K562 (cell line): ENCODE results near the gene FBXW2. TPM values are rescaled to one million over a fixed set of nuclear protein-coding genes. Genes with fewer than 3 reads are reported as not detected.

Experiments
- ATAC-seq: fragments of 200-7000 bp; cut with Tn5 transposase; 3 replicates; pipeline ENCODE4 v1.9.1; 2020; ENCODE audit warnings: moderate library complexity
- BruUV-seq: library from RNA; stranded (reverse); fragments of 400-500 nt; replicated peaks from 2 replicates; lab custom pipeline; 2021; lab: Mats Ljungman, UMichigan
- CTCF ChIA-PET: fragments of 300-600 bp; formaldehyde crosslinking; extraction: SDS; loops from one replicate; lab custom pipeline; 2021; ENCODE audit warnings: low intra/inter-chr PET ratio; lab: Yijun Ruan, JAX
- POLR2A ChIA-PET: fragments of 300-600, 350-650 bp; sonication (Branson Sonifier 250); formaldehyde crosslinking; extraction: SDS; loops from one replicate; lab custom pipeline; 2021; ENCODE audit warnings: antibody characterized with exemption, inconsistent platforms; lab: Yijun Ruan, JAX
- DNase-seq, 4 experiments: peaks; one replicate each; pipeline versions ENCODE4 v3.0.0 to v3.0.0-alpha.2; 2011 to 2018; ENCODE audit warnings: low spot score in 3 of 4, mixed read lengths in 3 of 4; ENCODE audit errors: extremely low read depth in 1 of 4
- FAIRE-seq: peaks from 2 replicates; lab custom pipeline; 2011; peaks lifted over from hg19 to GRCh38; lab: Jason Lieb, UNC
- H2AFZ ChIP-seq: 2 replicates; pipeline ENCODE4 v1.6.0; 2011; ENCODE audit warnings: low read depth, low read length, control low read depth, inconsistent platforms
- H3K27ac ChIP-seq: fragments of 200-600 bp; 3 replicates; pipeline ENCODE4 v1.8.0; 2011; ENCODE audit warnings: low read depth, mild to moderate bottlenecking, control low read depth, inconsistent platforms, low read length, moderate library complexity, mixed read lengths; ENCODE audit errors: extremely low read depth
- H3K27me3 ChIP-seq, 2 experiments: fragments of 300-600 bp in 1 of 2; 2 replicates in 1 of 2; 3 replicates in 1 of 2; pipeline versions ENCODE4 v1.6.0 to v1.8.0; 2011; ENCODE audit warnings: inconsistent platforms in 2 of 2, low read length in 2 of 2, mild to moderate bottlenecking in 1 of 2, mixed read lengths in 1 of 2, moderate library complexity in 1 of 2; ENCODE audit not compliant: control insufficient read depth in 2 of 2, insufficient read depth in 2 of 2
- H3K36me3 ChIP-seq: fragments of 300-600 bp; 3 replicates; pipeline ENCODE4 v1.8.0; 2011; ENCODE audit warnings: mild to moderate bottlenecking, low read length, inconsistent platforms; ENCODE audit not compliant: control insufficient read depth, insufficient read depth
- H3K4me1 ChIP-seq, 2 experiments: fragments of 200-600 bp in 1 of 2; replicated peaks in 1 of 2; 2 replicates in 1 of 2; 3 replicates in 1 of 2; pipeline versions ENCODE4 v1.5.1 to v1.8.0; 2011; ENCODE audit warnings: inconsistent platforms in 2 of 2, low read length in 2 of 2, mild to moderate bottlenecking in 1 of 2, mixed read lengths in 1 of 2, moderate library complexity in 1 of 2; ENCODE audit not compliant: control insufficient read depth in 2 of 2, insufficient read depth in 2 of 2
- H3K4me2 ChIP-seq: 2 replicates; pipeline ENCODE4 v1.6.1; 2011; ENCODE audit warnings: low read length, control low read depth, inconsistent platforms, mixed read lengths; ENCODE audit not compliant: insufficient read depth
- H3K4me3 ChIP-seq: fragments of 200-600 bp; sonication (generic), shearing (Covaris generic); 2 replicates; pipeline ENCODE4 v1.5.1; 2016; ENCODE audit warnings: control low read depth, inconsistent platforms
- H3K79me2 ChIP-seq: fragments of 200-600 bp; 3 replicates; pipeline ENCODE4 v1.8.0; 2011; ENCODE audit warnings: low read length, inconsistent platforms; ENCODE audit not compliant: control insufficient read depth, insufficient read depth
- H3K9ac ChIP-seq, 2 experiments: 2 replicates each; pipeline versions ENCODE4 v1.6.0 to v1.6.1; 2011; ENCODE audit warnings: low read depth in 2 of 2, low read length in 2 of 2, control low read depth in 1 of 2, inconsistent platforms in 1 of 2, mild to moderate bottlenecking in 1 of 2, mixed read lengths in 1 of 2; ENCODE audit not compliant: insufficient read depth in 1 of 2
- H3K9me1 ChIP-seq: one replicate; pipeline ENCODE4 v1.6.0; 2011; ENCODE audit warnings: inconsistent platforms, mild to moderate bottlenecking, low read length, moderate library complexity; ENCODE audit not compliant: control insufficient read depth, insufficient read depth
- H3K9me3 ChIP-seq: replicated peaks from 2 replicates; pipeline ENCODE4 v1.5.1; 2011; ENCODE audit warnings: low read depth, low read length, inconsistent platforms; ENCODE audit not compliant: control insufficient read depth, insufficient read depth
- H4K20me1 ChIP-seq: replicated peaks from 2 replicates; pipeline ENCODE4 v1.6.1; 2011; ENCODE audit warnings: low read length, inconsistent platforms, mixed read lengths; ENCODE audit not compliant: control insufficient read depth, insufficient read depth
- CBX2 ChIP-seq: fragments of 200-600 bp; sonication (generic); IDR thresholded peaks from one replicate; pipeline ENCODE4 v1.6.1; 2012; ENCODE audit warnings: mild to moderate bottlenecking, low read length, inconsistent platforms; ENCODE audit not compliant: insufficient read depth, poor library complexity, severe bottlenecking
- ESRRB ChIP-seq: fragments of 250-450 bp; sonication (Bioruptor Pico); IDR thresholded peaks from 2 replicates; pipeline ENCODE4 v1.5.0; 2020; ENCODE audit warnings: mild to moderate bottlenecking, moderate library complexity, borderline replicate concordance
- ILK ChIP-seq: fragments of 450-650 bp; IDR thresholded peaks from 2 replicates; pipeline ENCODE4 v1.6.1; 2016; ENCODE audit warnings: missing genetic modification characterization, low read depth, mild to moderate bottlenecking, missing compliant biosample characterization, moderate library complexity, borderline replicate concordance
- NFE2 ChIP-seq: IDR thresholded peaks from 2 replicates; pipeline ENCODE4 v1.6.1; 2014; ENCODE audit warnings: antibody characterized with exemption, low read depth
- THAP7 ChIP-seq: fragments of 250-450 bp; sonication (Bioruptor Pico); IDR thresholded peaks from 2 replicates; pipeline ENCODE4 v1.5.0; 2021
- THRB ChIP-seq: fragments of 450-650 bp; formaldehyde crosslinking; conservative IDR thresholded peaks from 2 replicates; pipeline ENCODE4 v1.4.0; 2022; ENCODE audit warnings: mild to moderate bottlenecking, missing genetic modification characterization
- VEZF1 ChIP-seq: fragments of 200-800 bp; sonication (Bioruptor generic); IDR thresholded peaks from 2 replicates; pipeline ENCODE4 v1.6.1; 2017; ENCODE audit warnings: missing genetic modification characterization, missing compliant biosample characterization
- ZNF316 ChIP-seq: fragments of 450-650 bp; IDR thresholded peaks from 2 replicates; pipeline ENCODE4 v1.6.1; 2016
- ZNF407 ChIP-seq: fragments of 450-650 bp; IDR thresholded peaks from 2 replicates; pipeline ENCODE4 v1.6.1; 2016; ENCODE audit warnings: low read depth
- ZNF586 ChIP-seq: fragments of 450-650 bp; formaldehyde crosslinking; conservative IDR thresholded peaks from 2 replicates; pipeline ENCODE4 v1.4.0; 2020; ENCODE audit warnings: mild to moderate bottlenecking, moderate library complexity
- WGBS: fragments of 100-300 bp; shearing (Covaris generic); methylation state at CpG from one replicate; pipeline ENCODE4 v1.1.6; 2016; ENCODE audit warnings: low coverage, mixed read lengths; ENCODE audit not compliant: insufficient coverage; ENCODE audit errors: missing lambda C conversion rate; 5-methylcytosine and 5-hydroxymethylcytosine counted together
- in situ Hi-C: fragments of 300-500 bp; cut with MboI; formaldehyde crosslinking; loops from 4 replicates; pipeline ENCODE4 v1.15.0; 2018; ENCODE audit warnings: inconsistent platforms, mixed read lengths
- intact Hi-C: fragments of 100-400 bp; cut with micrococcal nuclease; formaldehyde crosslinking; loops from 2 replicates; pipeline ENCODE4 v1.14.2; 2022
- polyA plus RNA-seq, 8 experiments: library from polyadenylated mRNA; depleted of rRNA in 4 of 8; stranded (reverse) in 5 of 8; unstranded in 3 of 8; fragments of >200 nt; fragmentation: Nextera tagmentation in 2 of 8; fragmentation: Illumina TruSeq in 1 of 8; extraction: Ambion mirVana in 2 of 8; extraction: Trizol in 1 of 8; gene quantifications; 2 replicates each; pipeline versions ENCODE4 v1.2.1 to v1.2.3, GENCODE V29; 2011 to 2014; ENCODE audit warnings: inconsistent platforms in 1 of 8, missing spikeins in 1 of 8
- total RNA-seq, 7 experiments: library from RNA; depleted of rRNA in 6 of 7; stranded (reverse); fragments of >200 nt in 6 of 7; fragmentation: Illumina TruSeq in 2 of 7; extraction: Trizol in 2 of 7; gene quantifications; 2 replicates each; pipeline versions ENCODE4 v1.2.1 to v1.2.3, GENCODE V29; 2011 to 2021; ENCODE audit warnings: low replicate concordance in 1 of 7

Gene FBXW2
- total and polyA plus RNA-seq, 9 of the 15 experiments (the other 6 are each of a cell fraction or from before 2014, with no cell fraction given), result 2.5 to 57.8 (median 28.1) TPM

- Histone ChIP-seq H3K36me3 (no peaks in the 10 kb centered on the region), H3K9me1 (no peaks in the 10 kb centered on the region), H4K20me1 (no peaks in the 10 kb centered on the region; the same call in 1 of the 2 replicates), H3K79me2 (peaks cover 34% of the 10 kb centered on the region; the same call in 2 of the 3 replicates), H3K4me3 (peak overlapping the region; percentile 75), H2AFZ (no peak overlapping the region), H3K9ac (peak overlapping the region in 1 of 2 experiments; percentile 64; a peak in 1 of 4 replicates), H3K9me3 (no peaks in the 10 kb centered on the region), H3K27me3 (no peaks in the 10 kb centered on the region), H3K27ac (peak overlapping the region; percentile 29; the same call in 2 of the 3 replicates), H3K4me2 (peak overlapping the region; percentile 73), H3K4me1 (peaks cover 19 to 29% of the 10 kb centered on the region in 2 experiments; a peak in 4 of 5 replicates)
- ATAC-seq (no peak), DNase-seq (no peak), FAIRE-seq (peak; percentile 68)
- POLR2A ChIA-PET, result interaction anchor here (0.6 to 1.4 kb wide), 4 partner anchors 13 to 95 kb away, joined by 3 to 4 read pairs (median 4); partner anchors contain the start of gene FBXW2
- TSS peak; percentile 48 for BruUV-seq
- in situ Hi-C loops, result no loop called here
- intact Hi-C loops, result loop anchor here (2.0 kb wide), 1 partner anchor 92 kb away; no protein-coding TSS in a partner anchor
- 6% methylated on average over 4 of the region's 4 CpGs for WGBS
- CTCF ChIA-PET, result no interaction called here
- TF ChIP-seq CBX2, result no peak
- no peak for TF ChIP-seq THRB (CRISPR knock-in tag)
- no peak for TF ChIP-seq ILK
- TF ChIP-seq ESRRB, result no peak
- TF ChIP-seq VEZF1 (CRISPR knock-in tag), result no peak
- TF ChIP-seq ZNF407, result no peak
- no peak for TF ChIP-seq ZNF586 (CRISPR knock-in tag)
- TF ChIP-seq NFE2, result no peak
- TF ChIP-seq THAP7, result no peak
- 0 out of 2 replicates have a peak, but pooled peaks have one; percentile 5 for TF ChIP-seq ZNF316
Observed at GRCh38 chr9:120712539-120713031, 80.6 kb downstream of the FBXW2 start.
